ENCODE measurements around the gene MYOM3.

The MYOM3 gene

GRCh38 chr1:24113641-24114033 lies 1.7 kb upstream of the MYOM3 start:
- no peak for DNase-seq

GRCh38 chr1:24111262-24111995 lies 506 bp downstream of the MYOM3 start:
- DNase-seq = no peak

GRCh38 chr1:24110642-24111261 lies 1.2 kb downstream of the MYOM3 start:
- no peak for DNase-seq

GRCh38 chr1:24109686-24110475 lies 2.1 kb downstream of the MYOM3 start:
- no peak for DNase-seq

GRCh38 chr1:24109166-24109483 lies 2.8 kb downstream of the MYOM3 start:
- no peak for DNase-seq

GRCh38 chr1:24108334-24109165 lies 3.4 kb downstream of the MYOM3 start:
- no peak for DNase-seq

GRCh38 chr1:24107462-24108138 lies 4.3 kb downstream of the MYOM3 start:
- no peak for DNase-seq

GRCh38 chr1:24105368-24106160 lies 6.4 kb downstream of the MYOM3 start:
- no peak for DNase-seq

GRCh38 chr1:24104854-24105253 lies 7.1 kb downstream of the MYOM3 start:
- no peak for DNase-seq

- DNase-seq = no peak
Observed at GRCh38 chr1:24103879-24104278, 8.1 kb downstream of the MYOM3 start.

- DNase-seq = no peak
Observed at GRCh38 chr1:24103408-24103807, 8.5 kb downstream of the MYOM3 start.

- DNase-seq = no peak
Observed at GRCh38 chr1:24102961-24103360, 9.0 kb downstream of the MYOM3 start.

GRCh38 chr1:24101796-24102586 lies 9.9 kb downstream of the MYOM3 start:
- no peak for DNase-seq

- no peak for DNase-seq
Observed at GRCh38 chr1:24100945-24101737, 10.8 kb downstream of the MYOM3 start.

GRCh38 chr1:24098943-24099638 lies 12.8 kb downstream of the MYOM3 start:
- DNase-seq = no peak

GRCh38 chr1:24098102-24098501 lies 13.8 kb downstream of the MYOM3 start:
- DNase-seq = no peak

GRCh38 chr1:24097663-24098062 lies 14.3 kb downstream of the MYOM3 start:
- DNase-seq = no peak

- no peak for DNase-seq
Observed at GRCh38 chr1:24096739-24097103, 15.2 kb downstream of the MYOM3 start.

- DNase-seq = no peak
Observed at GRCh38 chr1:24096009-24096738, 15.8 kb downstream of the MYOM3 start.

Data from NK-92 treated with Interleukin-12 subunit alpha and Interleukin-12 subunit beta, amount 100 ng/mL, for 24 hours (cell line).